HG02759 (cell line): ENCODE data around the gene PSMG3.

Experiments
- ATAC-seq: cut with Tn5 transposase; IDR thresholded peaks from one replicate; pipeline ENCODE4 v1.9.1; 2021; ENCODE audit warnings: mild to moderate bottlenecking, moderate library complexity; ENCODE audit not compliant: unreplicated experiment

The PSMG3 gene

GRCh38 chr7:1569833-1570632 lies at the start of gene PSMG3:
PSMG3 (minus strand) TSS chr7:1570032; CDS start chr7:1569339, 693 bp downstream.
- peak; percentile 90 for ATAC-seq

- no peak for ATAC-seq
Measured at GRCh38 chr7:1618475-1618874, 48.6 kb upstream of the PSMG3 start.

- no peak for ATAC-seq
Measured at GRCh38 chr7:1617957-1618356, 48.1 kb upstream of the PSMG3 start.

- ATAC-seq = no peak
Measured at GRCh38 chr7:1616741-1617140, 46.9 kb upstream of the PSMG3 start.

GRCh38 chr7:1611708-1612241 lies 41.9 kb upstream of the PSMG3 start:
- no peak for ATAC-seq

GRCh38 chr7:1610678-1611302 lies 41.0 kb upstream of the PSMG3 start:
- ATAC-seq = no peak

GRCh38 chr7:1610013-1610677 lies 40.3 kb upstream of the PSMG3 start:
- ATAC-seq = no peak

GRCh38 chr7:1609023-1609422 lies 39.2 kb upstream of the PSMG3 start:
- no peak for ATAC-seq

GRCh38 chr7:1608318-1608717 lies 38.5 kb upstream of the PSMG3 start:
- ATAC-seq = no peak

- ATAC-seq = no peak
Measured at GRCh38 chr7:1607696-1608095, 37.9 kb upstream of the PSMG3 start.

- no peak for ATAC-seq
Measured at GRCh38 chr7:1607001-1607400, 37.2 kb upstream of the PSMG3 start.

GRCh38 chr7:1604383-1604782 lies 34.6 kb upstream of the PSMG3 start:
- ATAC-seq = no peak

- ATAC-seq = no peak
Measured at GRCh38 chr7:1603346-1604225, 33.8 kb upstream of the PSMG3 start.

GRCh38 chr7:1602386-1602785 lies 32.6 kb upstream of the PSMG3 start:
- no peak for ATAC-seq

- ATAC-seq = no peak
Measured at GRCh38 chr7:1601956-1602355, 32.1 kb upstream of the PSMG3 start.

- ATAC-seq = no peak
Measured at GRCh38 chr7:1599640-1600395, 30.0 kb upstream of the PSMG3 start.

GRCh38 chr7:1598961-1599639 lies 29.3 kb upstream of the PSMG3 start:
- ATAC-seq = no peak

- no peak for ATAC-seq
Measured at GRCh38 chr7:1598286-1598685, 28.5 kb upstream of the PSMG3 start.

- ATAC-seq = no peak
Measured at GRCh38 chr7:1597791-1598190, 28.0 kb upstream of the PSMG3 start.
